Fibroblast of skin of right biceps (primary cell): ENCODE data around the gene TMEM79.
A peak's percentile ranks its signal among the peaks of the same experiment; 100 is the strongest.

ENCODE experiments used
- DNase-seq: peaks from one replicate; pipeline ENCODE4 v3.0.0-alpha.2; 2013

TMEM79 gene, protein sequence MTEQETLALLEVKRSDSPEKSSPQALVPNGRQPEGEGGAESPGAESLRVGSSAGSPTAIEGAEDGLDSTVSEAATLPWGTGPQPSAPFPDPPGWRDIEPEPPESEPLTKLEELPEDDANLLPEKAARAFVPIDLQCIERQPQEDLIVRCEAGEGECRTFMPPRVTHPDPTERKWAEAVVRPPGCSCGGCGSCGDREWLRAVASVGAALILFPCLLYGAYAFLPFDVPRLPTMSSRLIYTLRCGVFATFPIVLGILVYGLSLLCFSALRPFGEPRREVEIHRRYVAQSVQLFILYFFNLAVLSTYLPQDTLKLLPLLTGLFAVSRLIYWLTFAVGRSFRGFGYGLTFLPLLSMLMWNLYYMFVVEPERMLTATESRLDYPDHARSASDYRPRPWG

GRCh38 chr1:156284112-156284511, at the start of gene TMEM79:
TSS of gene TMEM79 (plus strand) at chr1:156284325. CDS start at chr1:156285227, 902 bp downstream.
- no peak for DNase-seq

GRCh38 chr1:156236164-156236563, 48.0 kb upstream of the TMEM79 start:
- DNase-seq: no peak

- no peak for DNase-seq
Measured at GRCh38 chr1:156238248-156238647, 45.9 kb upstream of the TMEM79 start.

- peak; percentile 27 for DNase-seq
Measured at GRCh38 chr1:156241311-156241811, 42.8 kb upstream of the TMEM79 start.

DNA sequence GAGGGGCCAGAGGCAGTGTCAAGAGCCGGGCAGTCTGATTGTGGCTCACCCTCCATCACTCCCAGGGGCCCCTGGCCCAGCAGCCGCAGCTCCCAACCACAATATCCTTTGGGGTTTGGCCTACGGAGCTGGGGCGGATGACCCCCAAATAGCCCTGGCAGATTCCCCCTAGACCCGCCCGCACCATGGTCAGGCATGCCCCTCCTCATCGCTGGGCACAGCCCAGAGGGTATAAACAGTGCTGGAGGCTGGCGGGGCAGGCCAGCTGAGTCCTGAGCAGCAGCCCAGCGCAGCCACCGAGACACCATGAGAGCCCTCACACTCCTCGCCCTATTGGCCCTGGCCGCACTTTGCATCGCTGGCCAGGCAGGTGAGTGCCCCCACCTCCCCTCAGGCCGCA, 42.2 kb upstream of the TMEM79 start, which contains the start of gene BGLAP:
Gene BGLAP (plus strand): TSS at position 259 of the 400 bp plus-strand sequence. CDS start 48 bp downstream, at position 307.
- DNase-seq: no peak

DNA sequence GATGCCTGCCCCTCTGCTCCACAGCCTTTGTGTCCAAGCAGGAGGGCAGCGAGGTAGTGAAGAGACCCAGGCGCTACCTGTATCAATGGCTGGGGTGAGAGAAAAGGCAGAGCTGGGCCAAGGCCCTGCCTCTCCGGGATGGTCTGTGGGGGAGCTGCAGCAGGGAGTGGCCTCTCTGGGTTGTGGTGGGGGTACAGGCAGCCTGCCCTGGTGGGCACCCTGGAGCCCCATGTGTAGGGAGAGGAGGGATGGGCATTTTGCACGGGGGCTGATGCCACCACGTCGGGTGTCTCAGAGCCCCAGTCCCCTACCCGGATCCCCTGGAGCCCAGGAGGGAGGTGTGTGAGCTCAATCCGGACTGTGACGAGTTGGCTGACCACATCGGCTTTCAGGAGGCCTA, 41.4 kb upstream of the TMEM79 start:
- no peak for DNase-seq

DNA sequence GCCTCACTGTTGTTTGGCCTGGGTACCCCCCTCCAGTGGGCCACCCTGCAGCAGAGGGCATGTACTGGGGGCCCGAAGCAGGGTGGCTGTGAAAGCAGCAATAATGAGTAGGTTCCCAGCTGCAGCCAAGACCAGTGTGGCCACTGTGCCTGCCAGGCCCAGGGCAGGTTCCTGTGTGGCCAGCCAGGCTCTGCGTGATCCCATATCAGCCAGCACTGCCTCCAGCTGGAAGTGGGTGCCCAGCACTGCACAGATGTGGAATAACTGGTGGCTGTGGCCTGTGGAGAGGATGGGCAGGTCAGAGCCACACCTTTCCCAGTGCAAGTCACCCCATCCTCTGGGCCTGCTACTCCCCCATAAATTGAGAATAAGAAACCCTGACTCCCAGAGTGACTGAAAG, 40.0 kb upstream of the TMEM79 start:
- DNase-seq: no peak

DNA sequence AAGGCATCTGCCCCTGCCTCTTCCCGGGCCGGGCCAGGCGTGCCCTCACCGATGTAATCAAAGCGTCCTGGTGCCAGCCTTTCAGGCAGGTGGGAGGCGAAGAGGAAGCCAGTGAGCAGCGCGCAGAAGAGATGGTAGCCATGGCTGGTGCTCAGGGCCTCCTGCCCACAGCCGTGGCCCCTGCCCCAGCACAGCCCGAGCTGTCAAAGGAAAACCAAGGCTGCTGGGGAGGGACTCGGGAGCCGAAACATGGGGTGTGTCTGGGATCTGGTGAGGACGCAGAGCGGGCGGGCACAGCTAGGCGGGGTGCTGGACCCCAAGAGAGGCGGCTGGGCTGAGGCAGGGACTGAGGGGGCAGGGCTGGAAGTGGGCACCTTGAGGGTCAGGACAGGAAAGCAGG, 39.4 kb upstream of the TMEM79 start:
- no peak for DNase-seq

GRCh38 chr1:156245451-156246232, 38.5 kb upstream of the TMEM79 start:
- DNase-seq: peak; percentile 25

GRCh38 chr1:156246241-156246780, 37.8 kb upstream of the TMEM79 start:
- no peak for DNase-seq

DNA sequence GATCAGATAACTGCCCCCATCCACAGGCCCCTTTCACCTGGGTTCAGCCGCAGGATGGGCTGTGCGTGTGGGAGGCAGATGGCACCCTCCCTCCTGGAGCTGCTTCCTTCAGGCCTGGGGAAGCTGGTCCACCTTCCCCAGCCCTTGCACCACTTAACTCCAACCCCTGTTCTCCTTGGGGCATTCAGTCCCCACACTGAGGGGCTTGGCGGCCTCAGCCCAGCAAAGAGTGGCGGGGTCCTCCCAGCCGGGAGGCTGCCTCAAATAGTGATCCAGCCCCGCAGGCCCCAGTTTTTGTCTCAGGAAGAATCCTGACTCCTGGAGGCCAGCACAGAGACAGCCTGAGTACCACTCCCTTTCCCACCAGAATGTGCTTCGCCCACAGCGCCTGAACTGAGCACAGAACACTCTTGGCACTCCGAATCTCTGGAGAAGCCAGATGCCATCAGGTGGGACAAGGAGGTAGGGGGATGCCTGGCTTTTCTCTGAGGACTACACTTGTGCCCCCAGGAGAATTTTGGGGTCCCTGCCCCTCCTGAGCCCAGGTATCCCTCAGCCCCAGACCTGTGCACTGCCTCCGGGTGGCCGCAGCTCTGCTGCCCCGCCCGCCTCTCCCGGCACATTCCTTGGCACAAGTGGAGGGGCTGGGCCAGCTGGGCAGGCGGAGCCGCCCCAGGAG, 37.2 kb upstream of the TMEM79 start:
- no peak for DNase-seq

GRCh38 chr1:156247460-156248322, 36.4 kb upstream of the TMEM79 start, which contains the start of gene PAQR6:
TSS of gene PAQR6 (minus strand) at chr1:156248056. CDS start at chr1:156246731, 1,325 bp downstream.
- no peak for DNase-seq

GRCh38 chr1:156248323-156248683, 35.8 kb upstream of the TMEM79 start:
- no peak for DNase-seq

DNA sequence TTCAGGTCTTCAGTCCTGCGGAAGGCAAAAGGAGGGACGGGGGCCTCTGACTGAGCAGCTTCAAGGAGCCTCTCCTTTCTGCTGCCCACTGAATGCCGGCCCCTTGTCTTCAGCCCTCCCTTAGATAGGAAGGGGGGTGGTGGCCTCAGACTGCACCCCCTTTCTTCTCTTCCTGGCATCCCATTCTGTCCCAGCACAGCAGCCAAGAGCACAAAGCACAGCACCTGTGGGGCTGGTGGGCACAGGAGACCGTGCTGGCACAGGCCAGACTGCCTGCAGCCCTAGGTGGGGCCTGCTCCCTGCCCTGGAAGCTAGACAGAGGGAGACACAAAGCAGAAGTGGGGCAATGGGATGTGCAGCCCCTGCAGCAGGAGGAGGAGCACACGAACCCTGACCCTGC, 34.5 kb upstream of the TMEM79 start:
- no peak for DNase-seq

GRCh38 chr1:156251527-156251926, 32.6 kb upstream of the TMEM79 start:
- no peak for DNase-seq

DNA sequence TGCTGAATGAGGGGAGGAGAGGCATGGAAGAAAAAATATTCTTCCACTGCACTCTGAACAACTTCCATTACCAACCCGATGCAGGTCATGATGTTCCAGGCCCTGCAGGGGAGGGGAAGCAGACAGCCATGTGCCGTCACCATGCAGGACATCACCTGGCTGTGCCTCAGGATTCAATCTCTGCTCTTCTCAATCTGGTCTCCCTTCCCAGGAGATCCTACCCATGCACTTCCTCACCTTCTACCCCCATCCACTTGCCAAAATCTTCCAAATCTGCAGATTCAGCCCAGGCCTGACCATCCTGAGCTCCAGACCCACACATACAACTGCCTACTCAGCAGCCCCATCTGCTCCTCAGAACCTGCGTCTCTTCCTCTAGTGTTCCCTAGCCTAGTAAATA, 30.5 kb upstream of the TMEM79 start:
- DNase-seq: no peak

- no peak for DNase-seq
Measured at GRCh38 chr1:156257711-156258110, 26.4 kb upstream of the TMEM79 start.

DNA sequence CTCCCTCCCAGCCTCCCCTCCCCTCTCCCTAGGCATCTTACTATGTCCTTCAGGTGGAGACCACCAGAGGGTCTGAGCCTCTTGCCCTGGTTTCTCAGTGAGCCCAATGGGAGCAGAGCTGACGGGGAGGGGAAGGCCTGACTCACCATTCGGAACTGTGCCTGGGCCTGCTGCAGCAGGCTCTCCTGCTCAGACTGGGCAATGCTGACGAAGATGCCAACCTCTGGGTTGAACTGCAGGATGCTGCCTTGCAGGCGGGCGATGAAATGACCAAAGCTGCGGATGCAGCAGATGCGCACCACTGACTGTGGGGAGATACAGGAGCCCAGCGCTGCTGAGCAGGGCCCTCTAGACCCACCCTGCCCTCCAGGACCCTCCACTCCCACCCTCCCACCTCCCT, 25.3 kb upstream of the TMEM79 start:
- no peak for DNase-seq

GRCh38 chr1:156259805-156260204, 24.3 kb upstream of the TMEM79 start:
- no peak for DNase-seq

DNA sequence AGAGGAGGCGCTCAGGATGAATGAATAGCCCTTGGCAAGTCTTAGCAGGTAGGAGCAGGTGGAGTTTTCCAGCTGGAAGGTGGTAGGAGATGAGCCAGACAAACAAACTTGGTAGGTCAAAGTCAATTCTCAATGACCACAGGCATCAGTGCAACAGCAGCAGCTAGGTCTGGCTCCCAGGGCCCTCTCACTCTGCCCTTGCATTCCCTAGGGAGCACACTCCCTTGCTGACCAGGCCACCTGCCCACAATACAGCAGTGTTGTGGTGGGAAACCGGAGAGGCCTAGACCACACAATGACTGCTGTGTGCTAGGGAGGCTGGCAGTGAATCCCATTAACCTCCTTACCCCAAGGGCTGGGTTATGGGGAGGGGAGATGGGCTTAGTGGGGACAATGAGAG, 23.2 kb upstream of the TMEM79 start:
- DNase-seq: no peak

GRCh38 chr1:156262461-156263287, 21.5 kb upstream of the TMEM79 start:
- peak; percentile 85 for DNase-seq
